SK-N-SH (cell line): ENCODE measurements around the gene CARD19. TPM values are rescaled to one million over a fixed set of nuclear protein-coding genes. Genes with fewer than 3 reads are reported as not detected.

ENCODE experiments used
- CTCF ChIA-PET: fragments of 300-600, 350-600 bp; formaldehyde crosslinking; extraction: SDS; loops from one replicate; lab custom pipeline; 2021; lab: Yijun Ruan, JAX
- POLR2A ChIA-PET: fragments of 350-600 bp; sonication (Branson Sonifier 250); formaldehyde crosslinking; extraction: SDS; loops from one replicate; lab custom pipeline; 2020; ENCODE audit warnings: antibody characterized with exemption, inconsistent platforms; lab: Yijun Ruan, JAX
- DNase-seq: peaks from one replicate; pipeline ENCODE4 v3.0.0; 2012
- H2AFZ ChIP-seq: fragments of 200-600 bp; sonication (generic); 2 replicates; pipeline ENCODE4 v1.8.1; 2016; ENCODE audit warnings: antibody characterized with exemption, mild to moderate bottlenecking, low read depth
- H3F3A ChIP-seq: fragments of 200-600 bp; sonication (generic); replicated peaks from 2 replicates; pipeline ENCODE3; 2016; ENCODE audit warnings: antibody characterized with exemption, mild to moderate bottlenecking; ENCODE audit not compliant: insufficient read depth
- H3K27ac ChIP-seq, 2 experiments: fragments of 200-500 bp in 1 of 2; fragments of 200-600 bp in 1 of 2; sonication (Bioruptor generic) in 1 of 2; sonication (generic), shearing (Covaris generic) in 1 of 2; 2 replicates each; pipeline versions ENCODE4 v1.5.1 to v1.6.1; 2014 to 2016; ENCODE audit warnings: low read depth in 2 of 2, inconsistent platforms in 1 of 2, low read length in 1 of 2, mild to moderate bottlenecking in 1 of 2, mixed read lengths in 1 of 2
- H3K27me3 ChIP-seq: fragments of 200-600 bp; sonication (generic), shearing (Covaris generic); 2 replicates; pipeline ENCODE4 v1.6.1; 2016; ENCODE audit warnings: mixed run types; ENCODE audit not compliant: insufficient read depth
- H3K36me3 ChIP-seq, 2 experiments: fragments of 200-500 bp in 1 of 2; fragments of 200-600 bp in 1 of 2; sonication (Bioruptor generic) in 1 of 2; sonication (generic) in 1 of 2; replicated peaks in 1 of 2; 2 replicates each; pipeline versions ENCODE3 to v1.5.1; 2014 to 2016; ENCODE audit warnings: low read length in 1 of 2, mild to moderate bottlenecking in 1 of 2; ENCODE audit not compliant: insufficient read depth in 2 of 2, control insufficient read depth in 1 of 2
- H3K4me1 ChIP-seq, 2 experiments: fragments of 200-500 bp in 1 of 2; fragments of 200-600 bp in 1 of 2; sonication (Bioruptor generic) in 1 of 2; sonication (generic), shearing (Covaris generic) in 1 of 2; 2 replicates each; pipeline versions ENCODE4 v1.5.1 to v1.6.1; 2014 to 2016; ENCODE audit warnings: low read depth in 1 of 2, low read length in 1 of 2, mixed run types in 1 of 2; ENCODE audit not compliant: insufficient read depth in 2 of 2, control insufficient read depth in 1 of 2
- H3K4me2 ChIP-seq: fragments of 200-600 bp; sonication (generic), shearing (Covaris generic); 2 replicates; pipeline ENCODE4 v1.6.1; 2017; ENCODE audit warnings: mixed run types
- H3K4me3 ChIP-seq, 2 experiments: fragments of 200-500 bp in 1 of 2; fragments of 200-600 bp in 1 of 2; sonication (Bioruptor generic) in 1 of 2; sonication (generic), shearing (Covaris generic) in 1 of 2; 2 replicates each; pipeline versions ENCODE4 v1.5.1 to v1.8.1; 2014 to 2016; ENCODE audit warnings: low read depth in 2 of 2, inconsistent platforms in 1 of 2, low read length in 1 of 2, mild to moderate bottlenecking in 1 of 2, mixed read lengths in 1 of 2, moderate library complexity in 1 of 2
- H3K79me2 ChIP-seq: fragments of 200-600 bp; sonication (generic); 2 replicates; pipeline ENCODE4 v1.8.1; 2017; ENCODE audit warnings: mild to moderate bottlenecking; ENCODE audit not compliant: insufficient read depth
- H3K9ac ChIP-seq: fragments of 200-600 bp; sonication (generic); 2 replicates; pipeline ENCODE4 v1.6.1; 2017; ENCODE audit warnings: mixed run types
- H3K9me2 ChIP-seq: fragments of 200-600 bp; sonication (generic); 2 replicates; pipeline ENCODE4 v1.6.1; 2017; ENCODE audit warnings: mixed run types
- H3K9me3 ChIP-seq: fragments of 200-600 bp; sonication (generic); 2 replicates; pipeline ENCODE4 v1.6.1; 2017; ENCODE audit warnings: mixed run types, mild to moderate bottlenecking, moderate library complexity
- H4K20me1 ChIP-seq: fragments of 200-600 bp; sonication (generic); 2 replicates; pipeline ENCODE4 v1.6.1; 2017; ENCODE audit warnings: mild to moderate bottlenecking, mixed run types; ENCODE audit not compliant: insufficient read depth
- ELF1 ChIP-seq: IDR thresholded peaks from 2 replicates; pipeline ENCODE4 v1.4.0; 2012
- EZH2phosphoT487 ChIP-seq: fragments of 200-600 bp; sonication (generic); IDR thresholded peaks from 2 replicates; pipeline ENCODE4 v1.6.1; 2017; ENCODE audit warnings: low read depth, mixed run types, mild to moderate bottlenecking, antibody characterized with exemption, moderate library complexity, borderline replicate concordance
- FOSL2 ChIP-seq: IDR thresholded peaks from 2 replicates; pipeline ENCODE4 v1.4.0; 2012; ENCODE audit warnings: low read depth, mild to moderate bottlenecking, moderate library complexity, borderline replicate concordance
- FOXJ3 ChIP-seq: sonication (generic); formaldehyde crosslinking; IDR thresholded peaks from 2 replicates; pipeline ENCODE4 v1.5.1; 2020; ENCODE audit warnings: mild to moderate bottlenecking, missing genetic modification reagents
- FOXM1 ChIP-seq: IDR thresholded peaks from 2 replicates; pipeline ENCODE4 v1.4.0; 2012; ENCODE audit warnings: low read depth, mild to moderate bottlenecking
- GABPA ChIP-seq: IDR thresholded peaks from 2 replicates; pipeline ENCODE4 v1.4.0; 2012; ENCODE audit warnings: low read depth, mild to moderate bottlenecking
- IRF3 ChIP-seq: fragments of 150-350 bp; IDR thresholded peaks from 2 replicates; pipeline ENCODE4 v1.6.1; 2016; ENCODE audit warnings: mild to moderate bottlenecking, low read depth, low read length
- MAX ChIP-seq: IDR thresholded peaks from 2 replicates; pipeline ENCODE4 v1.4.0; 2012; ENCODE audit warnings: low read depth
- MEF2A ChIP-seq: IDR thresholded peaks from 2 replicates; pipeline ENCODE4 v1.4.0; 2012; ENCODE audit warnings: low read depth, borderline replicate concordance
- PBX3 ChIP-seq: IDR thresholded peaks from 2 replicates; pipeline ENCODE4; 2012
- REST ChIP-seq: IDR thresholded peaks from 2 replicates; pipeline ENCODE4 v1.6.1; 2012; ENCODE audit warnings: mild to moderate bottlenecking, low read depth, low read length, moderate library complexity
- RFX5 ChIP-seq: IDR thresholded peaks from 2 replicates; pipeline ENCODE4 v1.6.1; 2012; ENCODE audit warnings: mild to moderate bottlenecking, improper control_type of control experiment, low read length
- RXRA ChIP-seq: IDR thresholded peaks from 2 replicates; pipeline ENCODE4 v1.4.0; 2012; ENCODE audit warnings: low read depth, mild to moderate bottlenecking, borderline replicate concordance
- SIN3A ChIP-seq: IDR thresholded peaks from 2 replicates; pipeline ENCODE4 v1.6.1; 2012; ENCODE audit warnings: low read depth, mild to moderate bottlenecking, low read length, moderate library complexity, borderline replicate concordance
- USF1 ChIP-seq: IDR thresholded peaks from 2 replicates; pipeline ENCODE4 v1.4.0; 2012; ENCODE audit warnings: low read depth, borderline replicate concordance
- USF2 ChIP-seq: fragments of 150-350 bp; IDR thresholded peaks from 2 replicates; pipeline ENCODE4 v1.6.1; 2017; ENCODE audit warnings: antibody characterized with exemption, low read length, low read depth, borderline replicate concordance
- WGBS: methylation state at CpG from one replicate; pipeline ENCODE4 v1.1.6; 2017; ENCODE audit warnings: low lambda C conversion rate; 5-methylcytosine and 5-hydroxymethylcytosine counted together
- polyA plus RNA-seq, 3 experiments: library from polyadenylated mRNA; depleted of rRNA; stranded (reverse); fragments of >200 nt; gene quantifications; 2 replicates each; pipeline ENCODE4 v1.2.3, GENCODE V29; 2012

The CARD19 gene
- polyA plus RNA-seq, 1 of the 3 experiments (the other 2 are of a cell fraction) = 165 TPM

GRCh38 chr9:93105620-93106019 lies 9.6 kb downstream of the CARD19 start:
- Histone ChIP-seq H3K9me2 (no peaks in the 10 kb centered on the region), H3K79me2 (peaks cover 79% of the 10 kb centered on the region), H3K4me3 (no peak overlapping the region), H3K4me2 (no peak overlapping the region), H3F3A (no peaks in the 10 kb centered on the region), H3K9me3 (0 out of 2 replicates have a peak, but pooled peaks cover 3% of the 10 kb centered on the region), H3K9ac (no peak overlapping the region), H3K27me3 (no peaks in the 10 kb centered on the region), H2AFZ (no peak overlapping the region), H3K4me1 (peaks cover 0 to 9% of the 10 kb centered on the region in 2 experiments; a peak in 1 of 4 replicates), H4K20me1 (peaks cover 35% of the 10 kb centered on the region), H3K27ac (no peak overlapping the region), H3K36me3 (peaks cover 10 to 14% of the 10 kb centered on the region in 2 experiments)
- ChIA-PET CTCF (interaction anchor here (0.7 to 5.6 kb wide), 4 partner anchors 14 to 768 kb away, joined by 3 to 48 read pairs (median 3); no protein-coding TSS in a partner anchor), POLR2A (no interaction called here)
- WGBS = 93% methylated on average over 1 of the region's 1 CpG
- DNase-seq = no peak
- no peak for TF ChIP-seq REST
- no peak for TF ChIP-seq MAX
- TF ChIP-seq RXRA = no peak

GRCh38 chr9:93107151-93107824 lies 11.3 kb downstream of the CARD19 start:
- H3K9me2 ChIP-seq = no peaks in the 10 kb centered on the region
- H3K36me3 ChIP-seq = peaks cover 3 to 22% of the 10 kb centered on the region in 2 experiments
- peaks cover 0 to 9% of the 10 kb centered on the region in 2 experiments; a peak in 1 of 4 replicates for H3K4me1 ChIP-seq
- ChIA-PET POLR2A (interaction anchor here (0.6 kb wide), 1 partner anchor 431 kb away, joined by 4 read pairs; no protein-coding TSS in a partner anchor), CTCF (interaction anchor here (1.3 to 5.6 kb wide), 6 partner anchors 10 to 459 kb away, joined by 3 to 53 read pairs (median 10); no protein-coding TSS in a partner anchor)
- H3K4me2 ChIP-seq = no peak overlapping the region
- H4K20me1 ChIP-seq = peaks cover 25% of the 10 kb centered on the region
- H3K27ac ChIP-seq = no peak overlapping the region
- no peak for DNase-seq
- H3K79me2 ChIP-seq = peaks cover 63% of the 10 kb centered on the region
- no peaks in the 10 kb centered on the region for H3K27me3 ChIP-seq
- no peak overlapping the region for H2AFZ ChIP-seq
- no peak overlapping the region for H3K9ac ChIP-seq
- no peak overlapping the region for H3K4me3 ChIP-seq
- 83% methylated on average over 5 of the region's 14 CpGs for WGBS
- H3F3A ChIP-seq = no peaks in the 10 kb centered on the region
- TF ChIP-seq USF1 = no peak
- no peak for TF ChIP-seq SIN3A
- TF ChIP-seq FOXJ3 (CRISPR knock-in tag) = no peak
- no peak for TF ChIP-seq EZH2phosphoT487
- TF ChIP-seq IRF3 = no peak
- no peak for TF ChIP-seq GABPA
- TF ChIP-seq MAX = no peak
- no peak for TF ChIP-seq MEF2A
- TF ChIP-seq USF2 = no peak
- TF ChIP-seq FOSL2 = no peak
- TF ChIP-seq RFX5 = no peak
- TF ChIP-seq RXRA = no peak
- no peak for TF ChIP-seq PBX3
- no peak for TF ChIP-seq FOXM1
- no peak for TF ChIP-seq ELF1
- H3K9me3 ChIP-seq = 0 out of 2 replicates have a peak, but pooled peaks cover under 1% of the 10 kb centered on the region
